Sciatic nerve (tissue), 2 donors: ENCODE measurements around the gene ANKRD37. TPM values are rescaled to one million over a fixed set of nuclear protein-coding genes. Genes with fewer than 3 reads are reported as not detected.

Experiments
- ATAC-seq: fragments of 200-7000 bp; cut with Tn5 transposase; one replicate; pipeline ENCODE4 v1.9.1; 2020; ENCODE audit warnings: mild to moderate bottlenecking, moderate library complexity
- DNase-seq: peaks from one replicate; pipeline ENCODE4 v3.0.0-alpha.2; 2020; ENCODE audit warnings: low spot score
- intact Hi-C: fragments of 100-400 bp; cut with DNase I; formaldehyde crosslinking; loops from one replicate; pipeline ENCODE4 v1.14.2; 2022
- total RNA-seq: library from RNA; stranded (reverse); fragmentation: NEBNext Ultra II Directional; extraction: Animal tissue kit (Norgen Biotek cat#: 25700); gene quantifications from one replicate; pipeline ENCODE4 v1.2.1, GENCODE V29; 2021
- donor health status: DM: no; HTN: no; CAD: no.
- donor health status: DM: no; HTN: no; CAD: no.

Gene ANKRD37
- total RNA-seq, 1 donor from 2014 or later = 25.1 TPM

- no peak for DNase-seq
- ATAC-seq = no peak
- intact Hi-C loops = no loop called here
Observed at GRCh38 chr4:185405296-185405999, 8.8 kb downstream of the ANKRD37 start.

- no peak for DNase-seq
- intact Hi-C loops = no loop called here
- no peak for ATAC-seq
Observed at GRCh38 chr4:185408432-185408831, 11.8 kb downstream of the ANKRD37 start.

DNA sequence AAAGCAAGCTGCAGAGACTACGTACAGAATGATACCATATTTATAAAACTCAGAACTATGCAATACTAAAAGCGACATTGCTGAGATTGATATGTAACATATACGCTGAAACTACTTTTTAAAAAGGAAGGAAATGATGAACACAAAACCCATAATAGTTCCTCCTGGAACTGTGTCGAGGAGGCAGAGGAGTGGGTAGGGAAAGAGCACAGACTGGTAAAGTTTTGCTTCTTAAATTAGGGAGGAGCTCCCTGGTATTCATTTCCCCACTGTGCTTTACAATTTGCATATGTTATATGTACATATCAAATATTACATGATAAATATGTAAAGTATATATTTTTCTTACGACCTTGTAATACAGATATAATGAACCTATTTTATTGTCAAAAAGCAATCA is 15.2 kb downstream of the ANKRD37 start:
- intact Hi-C loops = no loop called here
- DNase-seq (no peak), ATAC-seq (peak; percentile 36)

- DNase-seq (no peak), ATAC-seq (no peak)
- intact Hi-C loops = no loop called here
Observed at GRCh38 chr4:185412412-185412811, 15.8 kb downstream of the ANKRD37 start.

- DNase-seq (no peak), ATAC-seq (no peak)
- intact Hi-C loops = no loop called here
Observed at GRCh38 chr4:185416955-185417354, 20.3 kb downstream of the ANKRD37 start.

GRCh38 chr4:185421366-185422124 is 24.9 kb downstream of the ANKRD37 start:
- ATAC-seq (no peak), DNase-seq (no peak)
- intact Hi-C loops = no loop called here

- peak; percentile 28 for ATAC-seq
- no peak for DNase-seq
- intact Hi-C loops = no loop called here
Observed at GRCh38 chr4:185424905-185425646, 28.4 kb downstream of the ANKRD37 start.

- peak; percentile 98 for ATAC-seq
- intact Hi-C loops = no loop called here
- peak; percentile 95 for DNase-seq
Observed at GRCh38 chr4:185425647-185426352, 29.2 kb downstream of the ANKRD37 start, which contains the start of gene UFSP2. Gene UFSP2 (minus strand): TSS chr4:185425964. CDS start chr4:185425868, 96 bp downstream.

- intact Hi-C loops = no loop called here
Observed at GRCh38 chr4:185426960-185427688, 30.5 kb downstream of the ANKRD37 start.

GRCh38 chr4:185429660-185430059 is 33.0 kb downstream of the ANKRD37 start:
- no peak for DNase-seq
- intact Hi-C loops = no loop called here
- ATAC-seq = no peak

More at GRCh38 chr4:185426960-185427688, 30.5 kb downstream of the ANKRD37 start:
- ATAC-seq = no peak
- no peak for DNase-seq

DNA sequence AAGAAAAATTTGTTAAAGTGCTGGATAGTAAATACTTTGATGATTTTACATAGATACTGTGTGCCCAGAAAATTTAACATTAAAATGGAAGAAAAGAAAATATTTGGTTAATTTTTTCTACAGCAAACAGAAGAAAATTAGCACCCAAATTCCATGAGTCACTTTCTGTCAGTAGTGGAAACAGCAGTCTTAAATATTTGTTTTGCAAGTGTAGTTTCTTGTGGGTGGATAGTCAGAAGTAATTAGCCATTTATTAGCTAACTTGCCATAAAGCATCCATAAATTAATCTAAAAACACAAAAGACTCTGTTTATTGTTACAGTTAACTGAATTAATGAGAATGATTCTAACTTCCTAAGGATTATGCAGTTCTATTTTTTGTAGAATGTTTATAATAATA is 38.8 kb downstream of the ANKRD37 start:
- DNase-seq = no peak
- intact Hi-C loops = no loop called here
- ATAC-seq = no peak

GRCh38 chr4:185437809-185438208 is 41.2 kb downstream of the ANKRD37 start:
- intact Hi-C loops = no loop called here
- no peak for ATAC-seq
- DNase-seq = no peak

GRCh38 chr4:185441479-185441878 is 44.8 kb downstream of the ANKRD37 start:
- ATAC-seq = no peak
- DNase-seq = no peak
- intact Hi-C loops = no loop called here

DNA sequence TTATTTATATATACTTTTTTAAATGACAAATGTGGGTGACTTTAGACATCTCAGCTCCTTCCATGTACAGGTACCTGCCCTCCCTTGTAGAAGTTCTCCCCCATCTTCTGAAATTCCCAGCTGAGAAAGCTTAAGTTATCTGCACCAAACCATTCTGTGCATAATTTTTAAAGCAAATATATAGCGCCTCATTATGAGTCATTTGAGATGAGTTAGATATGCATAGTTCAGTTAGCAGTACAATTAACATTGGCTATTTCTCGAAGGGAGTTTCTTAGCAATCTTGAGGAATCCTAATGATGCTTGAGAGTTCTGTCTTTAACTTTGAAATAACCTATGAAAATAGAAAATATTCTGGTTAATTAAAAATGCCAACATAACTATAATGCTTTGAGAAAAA is 48.6 kb downstream of the ANKRD37 start:
- DNase-seq (no peak), ATAC-seq (no peak)
- intact Hi-C loops = no loop called here

Other genes starting within 250 kb of the ANKRD37 start
- 44.8 TPM for gene CFAP97, start 192.8 kb upstream of the ANKRD37 start, total RNA-seq
- 33.6 TPM for gene SNX25, start 187.2 kb upstream of the ANKRD37 start, total RNA-seq
- gene LRP2BP, start 917 bp upstream of the ANKRD37 start, total RNA-seq = 4.9 TPM
- gene UFSP2, start 29.1 kb downstream of the ANKRD37 start, total RNA-seq = 38.9 TPM
- gene CCDC110, start 74.9 kb downstream of the ANKRD37 start, total RNA-seq = 0.36 TPM
- gene PDLIM3, start 138.7 kb downstream of the ANKRD37 start, total RNA-seq = 9.8 TPM